Ureter (tissue), 1 donor: Measurements from ENCODE around the gene PPP2R2B. TPM values are rescaled to one million over a fixed set of nuclear protein-coding genes. Genes with fewer than 3 reads are reported as not detected.

Source experiments
- DNase-seq: peaks from one replicate; pipeline ENCODE4 v3.0.0-alpha.2; 2020; ENCODE audit warnings: low spot score
- total RNA-seq: library from RNA; stranded (reverse); gene quantifications from one replicate; pipeline ENCODE4 v1.2.4, GENCODE V29; 2023
- donor health status: DM: yes; HTN: yes; CAD: no.

PPP2R2B gene
- total RNA-seq, 1 donor from 2014 or later, result 25.9 TPM

DNA sequence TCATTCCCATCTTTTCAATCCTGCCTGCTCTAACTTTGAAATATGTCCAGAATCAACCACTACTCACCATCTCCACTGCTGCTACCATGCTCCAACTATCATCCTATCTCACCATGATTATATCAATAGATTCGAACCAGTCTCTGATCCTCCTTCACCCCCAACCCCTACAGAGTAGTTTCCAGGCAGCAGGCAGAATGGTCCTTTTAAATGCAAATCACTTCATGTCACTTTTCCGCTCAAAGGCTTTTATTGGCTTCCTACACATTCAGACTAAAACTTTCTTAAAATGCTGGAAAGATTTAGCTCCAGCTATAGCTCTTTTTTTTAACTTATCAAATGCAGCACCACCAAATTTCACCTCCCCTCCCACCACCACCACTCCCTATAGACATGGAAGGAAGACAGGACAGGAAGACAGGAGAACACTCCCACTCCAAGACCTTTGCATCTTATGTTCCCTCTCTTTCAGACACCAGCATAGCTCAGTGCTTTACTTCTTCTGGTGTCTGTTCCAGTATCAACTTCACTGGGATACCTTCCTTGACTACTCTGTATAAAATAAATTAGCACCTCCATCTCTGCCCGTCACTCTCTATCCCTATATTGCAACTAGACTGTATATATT, 9.9 kb upstream of the PPP2R2B start:
- no peak for DNase-seq

DNA sequence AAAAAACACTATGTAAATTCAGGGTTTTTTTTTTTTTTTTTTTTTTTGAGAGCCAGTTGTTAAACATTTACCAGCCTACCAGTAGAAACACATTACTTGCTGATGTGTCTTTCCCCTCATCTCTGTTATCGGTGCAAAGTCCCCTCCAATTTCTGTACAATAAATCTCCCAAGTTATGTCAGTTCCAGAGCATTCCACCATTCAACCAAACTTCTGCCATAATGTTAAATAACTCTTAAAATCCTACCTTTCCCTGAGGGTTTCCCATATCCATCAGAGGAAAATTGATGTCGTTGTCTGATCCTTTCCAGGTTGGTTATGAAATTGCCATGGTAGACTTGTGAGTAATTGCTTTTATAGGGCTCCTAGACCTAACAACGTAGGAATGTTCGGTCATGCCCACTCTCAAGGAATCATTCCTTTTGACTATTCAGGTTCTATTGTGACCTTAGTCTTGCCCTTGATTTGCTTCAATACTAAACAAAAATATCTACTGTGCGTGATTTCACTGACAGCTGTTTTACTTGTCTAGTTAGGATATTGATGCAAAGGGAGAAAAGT, 5.6 kb upstream of the PPP2R2B start:
- DNase-seq, result no peak

DNA sequence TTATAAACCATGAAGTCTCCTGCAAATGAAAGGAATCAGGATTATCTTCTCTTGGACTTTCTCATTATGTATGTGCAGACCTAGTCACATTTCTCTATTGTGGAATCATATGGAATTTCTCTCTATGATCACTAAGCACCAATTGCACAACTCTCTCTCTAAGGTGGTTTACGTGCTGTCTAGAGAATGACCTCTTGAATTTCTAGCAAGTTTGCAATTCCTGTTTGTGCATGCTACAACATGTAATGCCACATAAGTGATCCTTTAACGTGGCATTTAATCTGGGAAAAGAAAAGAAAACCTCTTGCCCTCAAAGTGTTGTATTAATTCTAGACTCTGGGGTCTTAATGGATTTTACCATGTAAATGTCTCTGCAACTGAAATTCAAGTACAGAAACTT, 5.0 kb upstream of the PPP2R2B start:
- DNase-seq, result no peak

DNA sequence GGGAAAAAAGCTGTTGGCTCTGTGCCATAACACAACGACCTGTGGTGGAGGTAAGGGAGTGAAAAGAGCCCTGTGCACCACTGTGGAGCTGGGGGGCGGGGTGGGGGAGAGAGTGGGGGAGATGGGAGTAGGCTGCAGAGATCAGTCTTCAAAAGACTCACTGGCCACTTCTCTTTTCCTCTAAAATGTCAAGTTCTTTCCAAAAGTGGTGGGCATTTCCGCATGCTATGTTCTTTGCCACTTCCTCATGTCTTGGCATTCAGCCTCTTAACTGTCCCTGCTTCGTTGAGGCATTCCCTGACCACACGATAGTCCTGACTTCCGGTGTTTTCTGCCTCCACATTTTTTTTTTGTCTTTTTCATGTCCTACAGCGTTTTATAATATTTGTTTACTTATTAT, 2.4 kb upstream of the PPP2R2B start:
- DNase-seq, result no peak

DNA sequence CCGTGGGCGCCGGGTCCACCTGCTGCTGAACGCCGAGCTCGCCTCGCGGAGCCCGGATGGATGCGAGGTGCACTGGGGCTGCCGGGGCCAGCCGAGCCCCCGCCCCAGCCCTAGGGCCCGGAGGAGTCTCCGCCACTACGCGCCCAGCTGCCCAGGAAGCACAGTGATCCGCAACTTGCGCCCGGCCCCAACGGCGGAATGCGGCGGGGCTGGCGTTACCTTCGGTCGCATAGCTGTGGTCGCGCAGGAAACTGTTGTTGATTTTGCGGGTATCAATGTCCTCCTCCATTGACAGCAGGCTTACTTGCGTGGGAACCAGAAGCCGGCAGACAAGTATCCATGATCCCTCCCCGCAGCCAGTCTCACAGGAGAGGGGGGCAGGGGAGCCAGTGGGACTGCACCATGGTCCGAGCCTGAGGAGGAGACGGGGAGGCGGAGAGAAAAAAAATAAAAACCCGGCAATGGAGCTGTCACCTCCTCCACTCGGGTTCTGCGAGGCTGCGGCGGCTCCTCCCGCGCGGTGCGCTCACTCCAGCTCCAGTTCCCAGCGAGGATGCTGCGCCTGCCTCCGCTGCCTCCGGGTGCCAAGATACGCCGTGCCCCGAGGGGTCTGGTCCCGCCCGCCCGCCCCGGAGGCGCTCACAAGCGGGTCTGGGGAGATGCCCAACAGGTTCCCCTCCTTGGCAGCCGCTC, 628 bp downstream of the PPP2R2B start:
- DNase-seq, result no peak

DNA sequence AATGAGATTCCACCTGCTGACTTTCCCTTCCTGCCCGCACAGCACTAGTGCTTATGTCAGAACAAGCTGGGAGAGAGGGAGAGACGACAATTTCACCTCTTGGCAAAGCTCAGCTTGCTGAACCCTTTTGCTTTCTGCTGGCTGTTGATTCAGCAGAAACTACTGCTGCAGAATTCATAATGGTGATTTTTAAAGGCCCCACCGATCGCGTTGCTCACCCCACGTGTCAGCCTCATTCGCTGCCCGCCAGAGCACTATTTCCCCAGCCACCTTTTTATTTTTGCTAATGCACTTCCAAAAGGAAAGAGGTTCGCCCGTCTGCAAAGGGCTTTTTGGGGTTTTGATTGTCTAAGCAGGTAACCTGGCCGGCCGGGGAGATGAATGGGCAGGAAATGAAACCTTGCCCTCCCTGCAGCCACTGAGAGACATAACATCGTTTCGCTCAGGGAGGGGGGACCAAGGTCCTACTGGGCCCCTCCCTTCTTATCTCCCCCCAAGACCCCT, 1.3 kb downstream of the PPP2R2B start:
- DNase-seq, result no peak

DNA sequence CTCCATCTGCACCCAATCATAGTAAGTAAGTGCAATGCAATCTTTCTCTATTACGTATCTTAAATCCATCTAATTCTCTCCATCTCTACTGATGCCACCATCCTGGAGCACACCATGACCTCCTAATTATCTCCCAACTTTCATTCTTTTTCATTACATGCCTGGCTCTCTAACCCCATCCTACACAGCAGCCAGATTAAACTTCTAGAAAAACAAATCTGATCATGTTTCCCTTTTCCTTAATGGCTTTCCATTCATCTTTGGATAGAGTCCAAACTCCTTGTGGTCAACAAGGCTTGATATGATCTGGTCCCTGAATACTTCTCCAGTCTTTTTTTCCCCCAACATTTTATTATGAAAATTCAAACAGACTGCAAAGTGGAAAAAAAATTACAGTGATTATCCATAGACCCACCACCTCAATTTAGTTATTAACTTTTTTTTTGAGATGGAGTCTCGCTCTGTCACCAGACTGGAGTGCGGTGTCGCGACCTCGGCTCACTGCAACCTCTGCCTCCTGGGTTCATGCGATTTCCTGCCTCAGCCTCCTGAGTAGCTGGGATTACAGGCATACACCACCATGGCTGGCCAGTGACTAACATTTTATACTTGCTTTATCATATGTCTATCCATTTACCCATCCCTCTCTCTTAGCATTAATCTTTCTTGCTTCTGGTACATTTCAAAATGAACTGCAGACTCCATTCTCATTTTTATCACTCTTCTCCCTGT, 5.2 kb downstream of the PPP2R2B start:
- no peak for DNase-seq

DNA sequence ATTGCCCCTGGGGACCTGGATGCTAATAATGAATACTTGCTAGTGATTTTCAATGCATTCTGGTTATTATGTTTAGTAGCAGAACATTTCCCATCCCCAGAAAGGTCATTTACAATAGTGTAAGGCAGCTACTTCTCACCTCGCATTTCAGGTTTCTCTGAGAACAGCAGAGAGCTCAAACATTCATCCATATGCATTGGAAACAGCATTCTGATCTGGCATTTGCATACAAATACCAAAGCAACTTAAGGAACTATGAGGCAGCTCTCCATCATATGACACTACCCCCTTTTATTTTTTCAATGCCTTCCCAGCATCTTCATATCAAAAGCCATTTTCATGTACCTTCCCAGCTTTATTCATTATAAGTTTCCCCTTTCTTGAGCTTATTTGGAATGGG, 6.4 kb downstream of the PPP2R2B start:
- no peak for DNase-seq

DNA sequence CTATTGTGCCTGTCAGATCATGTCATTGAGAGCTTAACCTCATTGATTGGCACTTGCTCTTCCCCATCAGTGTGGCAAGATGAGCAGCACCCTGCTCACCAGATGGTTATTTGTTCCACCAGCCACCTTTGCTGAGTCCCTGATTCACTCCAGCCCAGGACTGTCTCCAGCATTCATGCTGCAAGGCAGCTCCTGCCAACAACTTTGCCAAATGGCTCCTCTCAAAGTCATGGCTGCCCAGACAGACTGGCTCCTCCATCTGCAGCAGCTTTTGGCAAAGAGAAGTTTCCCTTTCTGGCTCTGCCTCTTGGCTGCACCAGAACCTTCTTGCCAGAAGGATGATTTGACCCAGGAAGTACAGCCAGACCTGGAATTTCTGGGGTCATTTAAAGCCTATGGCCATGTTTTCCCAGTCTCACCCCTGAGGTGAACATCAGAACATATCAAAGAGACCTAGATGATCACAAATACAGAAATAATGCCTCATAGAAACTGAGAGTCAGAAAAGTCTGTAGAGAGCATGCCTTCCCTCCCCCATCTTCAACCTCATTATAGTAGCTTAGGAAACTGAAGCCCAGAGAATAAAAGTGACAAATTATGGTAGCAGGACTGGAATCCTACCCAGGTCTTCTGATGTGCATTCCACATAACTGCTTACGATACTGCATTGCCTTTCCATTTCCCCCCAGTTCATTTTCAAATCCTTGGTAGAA, 10.4 kb downstream of the PPP2R2B start:
- no peak for DNase-seq

DNA sequence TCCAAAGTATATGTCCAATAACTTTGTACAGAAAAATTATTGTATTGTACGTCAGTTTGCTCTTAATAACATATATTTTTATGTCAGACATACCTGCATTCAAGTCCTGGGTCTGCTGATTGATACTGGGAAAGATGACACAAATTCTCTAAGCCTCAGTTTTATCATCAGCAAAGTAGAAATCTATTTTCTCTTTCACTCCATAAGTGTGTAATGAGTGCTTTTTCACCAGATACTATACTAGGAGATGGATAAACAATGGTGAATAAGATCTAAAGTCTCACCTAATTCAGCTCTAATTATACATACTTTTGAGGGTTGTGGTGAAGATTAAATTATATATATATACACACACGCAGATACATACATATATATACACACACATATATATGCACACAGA, 12.3 kb downstream of the PPP2R2B start:
- no peak for DNase-seq

DNA sequence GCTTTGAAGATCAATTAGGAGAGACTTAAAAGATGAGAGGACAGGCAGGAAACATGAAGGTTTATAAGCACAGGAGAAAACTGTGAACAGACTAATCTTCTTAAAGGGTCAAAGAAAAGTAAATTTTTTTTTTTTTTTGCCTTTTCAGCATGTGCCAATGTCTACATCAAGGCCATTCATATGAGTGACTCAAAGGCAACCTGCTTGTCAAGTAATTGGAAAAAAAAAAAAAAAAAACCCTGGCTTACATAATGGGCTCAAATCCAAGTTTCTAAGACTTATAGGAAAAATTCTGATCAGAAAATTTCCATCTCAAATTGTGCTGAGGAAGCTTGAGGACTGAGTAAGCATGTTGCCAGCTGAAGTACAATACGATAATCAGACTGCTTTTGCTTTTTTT, 15.9 kb downstream of the PPP2R2B start:
- no peak for DNase-seq

DNA sequence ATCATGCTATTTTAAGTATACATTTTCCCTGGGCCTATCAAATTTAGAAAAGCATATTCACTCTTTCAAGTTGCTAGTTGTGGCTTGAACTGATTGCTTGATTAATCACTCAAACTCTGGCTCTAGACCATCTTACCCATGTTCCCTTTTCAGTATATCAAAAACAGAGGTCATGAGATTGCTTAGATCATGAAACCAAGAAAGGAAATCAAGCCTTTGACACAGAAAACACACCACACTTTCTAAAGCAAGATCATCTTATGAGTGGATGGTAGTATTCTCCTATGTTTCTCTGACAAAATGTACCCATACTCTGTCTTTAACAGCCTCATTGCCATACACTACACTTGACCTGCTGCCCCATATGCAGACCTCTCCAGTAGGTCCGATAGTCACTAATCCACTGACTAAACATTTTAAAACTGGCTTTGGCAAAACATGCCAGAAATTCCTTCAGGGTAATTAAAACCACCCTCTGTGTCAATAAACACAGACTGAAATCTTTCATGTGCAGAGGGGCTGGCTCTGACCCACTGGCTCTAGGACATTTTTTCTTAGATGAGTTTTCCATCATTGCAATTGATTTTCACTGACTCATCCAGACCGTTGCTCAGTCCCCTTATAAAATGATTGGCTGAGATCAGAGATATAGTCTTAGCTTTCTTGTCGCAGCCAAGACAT, 18.2 kb downstream of the PPP2R2B start:
- DNase-seq, result no peak

DNA sequence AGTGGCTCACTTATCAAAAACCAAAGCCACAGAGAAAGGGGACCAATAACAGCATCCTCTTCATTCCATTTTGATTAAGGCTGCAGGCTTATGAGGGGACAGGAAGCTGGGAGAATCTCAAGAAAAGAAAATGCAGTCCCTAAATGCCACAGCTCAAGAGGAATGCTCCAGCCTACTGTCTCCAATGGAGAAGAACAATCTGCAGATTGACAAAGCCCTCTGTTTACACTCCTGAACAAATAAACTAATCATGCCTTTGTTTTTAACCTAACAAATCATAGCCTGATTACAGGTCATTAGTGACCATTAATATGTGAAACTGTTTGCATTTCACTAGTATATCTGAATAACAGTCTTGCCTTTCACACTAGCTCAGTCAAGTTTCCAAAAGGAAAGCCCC, 26.5 kb downstream of the PPP2R2B start:
- no peak for DNase-seq

DNA sequence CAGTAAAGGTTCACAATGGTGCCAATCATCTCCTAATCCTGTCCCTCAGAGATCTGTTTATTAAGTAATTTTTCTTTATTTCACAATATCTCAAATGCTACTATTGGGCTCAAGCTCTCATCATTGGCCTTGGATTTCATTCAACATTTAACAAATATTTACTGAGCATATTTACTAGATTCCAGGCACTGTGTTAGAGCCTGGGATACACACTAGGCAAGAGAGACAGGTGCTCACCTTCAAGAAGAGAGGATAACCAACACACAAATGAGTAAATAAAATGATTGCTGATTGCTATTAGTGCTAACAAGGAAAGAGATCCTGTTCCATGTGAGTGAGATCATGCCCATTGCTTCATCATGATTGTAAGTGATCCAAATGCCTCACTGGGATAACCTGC, 27.4 kb downstream of the PPP2R2B start:
- DNase-seq, result no peak

DNA sequence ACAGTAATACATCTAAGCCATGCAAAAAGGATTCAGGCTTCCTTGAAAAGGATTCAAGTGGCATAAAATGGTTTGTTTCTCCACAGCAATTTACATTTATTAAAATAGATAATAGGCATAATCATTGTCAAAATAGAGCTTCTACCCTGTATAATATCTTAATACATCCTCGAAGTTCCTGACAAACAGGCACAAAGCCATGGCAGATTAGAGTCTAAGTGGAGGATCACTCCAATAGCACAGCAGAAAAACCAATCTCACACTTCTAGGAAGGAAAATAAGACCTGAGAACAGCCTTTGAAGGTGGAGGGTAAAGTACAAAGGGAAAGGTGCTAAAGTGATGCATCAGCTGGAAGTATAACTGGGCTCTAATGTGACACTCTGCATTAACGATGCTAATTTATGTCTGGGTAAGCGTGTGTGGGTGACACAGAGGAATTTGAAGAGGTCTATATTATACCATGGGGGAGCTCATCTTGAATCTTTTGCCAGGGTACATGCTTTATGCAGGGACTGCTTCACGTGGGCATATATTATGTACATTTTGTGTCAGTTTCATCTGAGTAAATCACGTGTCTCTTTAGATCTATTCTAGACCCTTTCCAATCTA, 28.8 kb downstream of the PPP2R2B start:
- DNase-seq, result no peak

DNA sequence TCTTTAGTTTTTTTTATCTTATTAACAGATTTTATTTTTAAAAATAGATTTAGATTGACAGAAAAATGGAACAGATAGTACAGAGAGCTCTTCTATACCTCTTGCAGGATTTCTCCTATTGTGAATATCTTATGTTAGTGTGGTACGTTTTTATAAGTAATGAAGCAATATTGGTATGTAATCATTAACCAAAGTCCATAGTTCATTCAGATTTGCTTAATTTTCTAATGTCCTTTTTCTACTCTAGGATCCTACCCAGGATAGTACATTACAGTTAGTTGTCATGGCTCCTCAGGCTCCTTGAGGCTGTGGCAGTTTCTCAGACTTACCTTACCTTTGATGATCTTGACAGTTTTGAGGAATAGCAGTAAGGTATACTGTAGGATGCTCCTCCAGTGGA, 30.4 kb downstream of the PPP2R2B start:
- DNase-seq, result no peak

DNA sequence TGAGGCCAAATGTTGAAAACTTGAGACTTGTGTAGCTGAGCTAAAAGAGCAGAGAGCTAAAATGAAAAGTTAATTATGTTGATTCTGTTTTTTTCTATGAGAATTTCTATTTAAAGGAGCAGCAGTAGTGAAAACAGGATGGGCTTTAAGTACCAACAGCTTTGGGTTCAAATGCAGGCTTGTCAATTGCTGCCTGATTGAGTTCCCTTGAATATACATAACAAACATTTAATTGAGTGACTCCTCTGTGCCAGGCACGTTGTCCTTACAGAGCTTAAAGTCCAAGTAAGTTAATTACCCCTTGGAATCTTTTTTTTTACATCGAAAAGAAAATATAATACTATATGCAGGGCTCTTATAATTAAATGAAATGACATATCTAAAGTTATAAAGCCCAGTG, 38.5 kb downstream of the PPP2R2B start:
- DNase-seq, result no peak

DNA sequence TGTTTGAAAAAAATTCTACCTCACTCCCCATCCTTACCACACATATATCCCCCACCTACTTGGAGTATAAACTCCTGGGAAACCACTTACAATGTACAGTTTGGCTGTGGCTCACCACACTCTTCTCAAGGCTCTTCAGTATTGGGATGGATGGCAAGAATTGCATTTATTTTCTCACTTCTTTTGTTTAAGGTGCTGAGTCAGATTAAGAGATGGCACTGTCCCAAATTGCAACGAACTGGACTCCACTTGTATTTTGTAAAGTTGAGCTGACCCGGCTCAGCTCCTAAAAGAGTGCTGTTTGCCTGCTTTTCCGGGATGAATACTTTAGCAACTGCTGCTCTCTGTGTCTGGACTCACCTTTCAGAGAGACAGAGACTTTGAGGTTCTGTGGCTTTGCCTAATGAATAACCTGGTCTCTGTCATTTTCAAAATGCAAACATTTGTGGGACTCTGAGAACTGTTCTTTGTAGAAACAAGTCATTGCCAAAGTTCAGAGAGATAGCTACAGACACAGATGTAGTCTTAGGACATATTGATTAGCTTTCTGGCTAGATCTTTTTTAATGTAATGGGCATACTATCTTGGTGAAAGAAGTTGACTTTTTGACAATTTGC, 42.2 kb downstream of the PPP2R2B start:
- DNase-seq, result no peak

DNA sequence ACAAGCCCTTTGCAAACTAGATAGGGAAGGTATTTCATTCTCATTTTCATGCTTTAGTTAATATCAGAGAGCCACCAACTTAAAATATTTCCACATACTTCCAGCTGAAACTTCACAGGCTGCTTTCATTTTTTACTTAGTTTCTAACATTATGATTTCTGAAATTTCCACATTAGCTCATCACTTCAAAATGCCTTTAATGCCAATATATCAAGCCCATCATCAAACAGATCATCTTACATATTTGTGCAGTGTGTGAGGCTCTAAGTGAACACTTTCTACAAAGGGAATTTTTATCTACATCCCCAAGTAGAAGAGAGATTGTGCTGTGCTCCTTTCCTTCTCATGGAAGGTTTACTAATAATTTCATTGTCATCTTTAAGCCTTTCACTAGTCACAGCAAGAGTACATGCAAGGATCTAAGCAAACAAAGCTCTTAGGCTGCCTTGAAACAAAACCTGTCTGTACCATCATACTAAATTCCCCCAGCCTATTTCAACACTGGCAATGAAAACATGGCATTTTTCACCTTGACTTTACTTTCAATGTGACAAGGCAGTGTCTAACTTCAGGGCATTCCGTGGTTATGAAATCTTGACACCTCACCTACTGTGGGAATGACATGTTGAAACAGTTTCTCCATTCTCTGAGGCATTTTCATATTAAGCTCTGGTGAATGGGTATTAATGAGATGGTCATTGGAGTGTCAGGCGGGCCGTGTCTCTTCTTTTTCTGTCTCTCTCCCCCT, 45.4 kb downstream of the PPP2R2B start:
- no peak for DNase-seq

DNA sequence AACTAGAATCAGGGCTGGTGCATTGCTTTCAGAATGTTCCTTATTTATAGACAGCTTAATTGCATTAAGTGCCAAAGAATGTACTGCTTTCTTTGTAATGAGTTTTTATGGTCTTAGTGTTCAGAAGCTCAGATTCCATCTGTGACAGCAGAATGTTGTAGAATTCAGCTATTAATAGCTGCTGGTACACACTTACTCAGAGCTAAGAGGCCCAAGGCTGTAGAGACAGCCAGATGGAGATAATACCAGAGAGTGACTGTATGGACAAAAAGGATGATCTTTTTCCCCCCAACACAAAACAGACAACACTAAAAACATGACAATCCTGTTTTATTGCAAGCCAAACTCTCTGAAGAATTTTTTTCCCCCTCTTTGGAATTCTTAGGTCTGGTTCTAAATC, 50.2 kb downstream of the PPP2R2B start:
- DNase-seq, result no peak
